ENCODE measurements around the gene GNL1. TPM values are rescaled to one million over a fixed set of nuclear protein-coding genes. Genes with fewer than 3 reads are reported as not detected.
"Not testable (repeated sequence)": the region's sequence is repeated elsewhere in the genome, so short reads cannot be mapped to it uniquely, and the experiment has no call there.

The GNL1 gene
- total and polyA plus RNA-seq, 8 donors, result 32.3 to 86.6 (median 42.0) TPM

DNA sequence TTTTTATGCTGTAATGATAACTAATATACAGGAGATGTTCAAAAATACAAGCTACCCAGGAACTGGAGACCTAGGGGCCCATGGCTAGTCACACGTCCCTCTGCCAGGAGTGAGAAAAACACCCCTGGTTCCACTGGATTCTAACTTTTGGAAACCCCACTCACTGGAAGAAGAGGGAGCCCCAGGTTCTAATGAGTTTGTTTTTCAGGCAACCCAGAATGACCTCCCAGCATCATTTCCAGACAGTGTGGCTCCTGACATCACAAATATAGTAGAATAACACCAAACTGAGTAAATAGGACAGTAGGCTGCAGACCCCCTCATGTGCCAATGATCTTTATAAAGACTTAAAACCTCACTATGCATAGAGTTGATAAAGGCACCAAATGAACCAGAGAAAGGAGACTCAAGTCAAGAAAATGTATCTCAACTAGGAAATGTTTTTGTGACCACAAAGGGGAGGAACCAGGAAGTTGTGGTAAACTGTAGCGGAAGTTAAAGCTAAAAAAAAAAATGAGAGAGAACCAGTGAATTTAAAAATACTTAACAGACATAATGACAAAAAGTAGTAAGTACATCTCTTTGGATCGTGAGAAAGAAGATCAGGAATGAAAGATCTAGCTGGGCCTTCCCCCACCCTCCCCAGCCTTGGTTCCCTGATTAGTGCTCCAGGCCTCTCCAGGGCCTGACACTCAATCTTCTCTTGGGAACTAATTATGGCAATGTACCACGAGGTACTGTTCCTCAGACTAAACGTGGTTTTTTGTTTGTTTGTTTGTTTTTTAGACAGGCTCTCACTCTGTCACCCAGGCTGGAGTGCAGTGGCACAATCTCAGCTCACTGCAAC is 47.2 kb downstream of the GNL1 start:
- Histone ChIP-seq H3K36me3 (no peaks in the 10 kb centered on the region), H3K27ac (peak overlapping the region in 1 of 4 donors; percentile 41), H3K4me3 (no peak overlapping the region), H3K27me3 (no peaks in the 10 kb centered on the region), H3K9me3 (no peaks in the 10 kb centered on the region), H3K4me1 (no peaks in the 10 kb centered on the region)
- no peak for DNase-seq
- peak in 2 of 4 donors; percentile 44 for ATAC-seq
- WGBS, 2 donors, result 37 to 47% methylated on average over 5 of the region's 5 CpGs
- intact Hi-C loops (cut with DNase I), result no loop called here
- no peak for FAIRE-seq
- TF ChIP-seq, protein P1, sequence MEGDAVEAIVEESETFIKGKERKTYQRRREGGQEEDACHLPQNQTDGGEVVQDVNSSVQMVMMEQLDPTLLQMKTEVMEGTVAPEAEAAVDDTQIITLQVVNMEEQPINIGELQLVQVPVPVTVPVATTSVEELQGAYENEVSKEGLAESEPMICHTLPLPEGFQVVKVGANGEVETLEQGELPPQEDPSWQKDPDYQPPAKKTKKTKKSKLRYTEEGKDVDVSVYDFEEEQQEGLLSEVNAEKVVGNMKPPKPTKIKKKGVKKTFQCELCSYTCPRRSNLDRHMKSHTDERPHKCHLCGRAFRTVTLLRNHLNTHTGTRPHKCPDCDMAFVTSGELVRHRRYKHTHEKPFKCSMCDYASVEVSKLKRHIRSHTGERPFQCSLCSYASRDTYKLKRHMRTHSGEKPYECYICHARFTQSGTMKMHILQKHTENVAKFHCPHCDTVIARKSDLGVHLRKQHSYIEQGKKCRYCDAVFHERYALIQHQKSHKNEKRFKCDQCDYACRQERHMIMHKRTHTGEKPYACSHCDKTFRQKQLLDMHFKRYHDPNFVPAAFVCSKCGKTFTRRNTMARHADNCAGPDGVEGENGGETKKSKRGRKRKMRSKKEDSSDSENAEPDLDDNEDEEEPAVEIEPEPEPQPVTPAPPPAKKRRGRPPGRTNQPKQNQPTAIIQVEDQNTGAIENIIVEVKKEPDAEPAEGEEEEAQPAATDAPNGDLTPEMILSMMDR (IDR thresholded peaks at IDR 0.05), result no peak

DNA sequence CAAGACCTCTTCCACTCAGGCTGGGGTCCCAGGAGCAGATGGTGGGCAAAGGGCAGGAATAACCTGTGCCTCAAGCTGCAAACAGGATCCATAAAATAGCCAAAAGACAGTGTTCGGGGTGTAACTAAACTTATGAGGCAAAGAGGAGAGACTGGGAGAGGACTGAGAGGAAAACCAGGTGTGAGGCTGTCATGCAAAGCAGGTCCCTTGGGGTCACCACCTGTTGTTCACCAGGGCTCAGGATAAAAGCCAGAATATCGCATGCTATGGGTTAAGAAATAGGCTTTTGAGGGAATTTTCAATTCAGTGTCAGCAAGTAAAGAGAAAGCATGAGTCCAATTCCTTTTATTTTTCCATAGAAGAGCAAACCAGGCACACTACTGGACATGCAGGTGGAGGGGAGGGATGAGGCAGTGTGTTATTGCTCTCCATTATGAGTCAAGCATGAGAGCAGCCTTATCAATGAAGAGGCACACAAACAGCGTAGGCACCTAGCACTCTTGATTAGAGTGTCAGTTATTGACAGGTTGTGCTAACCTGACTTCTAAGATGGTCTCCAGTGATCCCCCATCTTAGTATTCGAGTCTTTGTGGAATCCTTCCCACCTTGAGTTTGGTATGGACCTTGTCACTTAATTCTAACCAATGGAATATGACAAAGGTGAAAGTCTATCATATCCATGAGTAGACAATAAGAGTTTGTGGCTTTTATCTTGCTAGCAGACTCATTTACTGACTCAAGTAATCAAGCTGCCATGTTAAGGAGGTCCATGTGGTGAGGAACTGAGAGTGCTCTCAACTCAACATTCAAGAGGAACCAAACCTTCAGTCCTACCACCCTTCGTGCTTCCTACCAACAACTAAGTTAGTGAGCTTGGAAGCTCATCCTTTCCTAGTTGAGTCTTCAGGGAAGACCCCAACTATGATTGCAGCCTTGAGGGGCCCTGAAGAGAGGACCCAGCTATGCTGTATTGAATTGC is 48.2 kb downstream of the GNL1 start:
- Histone ChIP-seq H3K27ac (peak overlapping the region in 1 of 4 donors; percentile 41), H3K4me1 (no peaks in the 10 kb centered on the region), H3K36me3 (no peaks in the 10 kb centered on the region), H3K9me3 (no peaks in the 10 kb centered on the region), H3K27me3 (no peaks in the 10 kb centered on the region), H3K4me3 (no peak overlapping the region)
- intact Hi-C loops (cut with DNase I), result no loop called here
- no peak for DNase-seq
- ATAC-seq, result peak in 1 of 4 donors; percentile 39
- FAIRE-seq, result no peak
- TF ChIP-seq, protein P1 (IDR thresholded peaks at IDR 0.05), result no peak
- 65 to 74% methylated on average over 5 of the region's 5 CpGs for WGBS, 2 donors

DNA sequence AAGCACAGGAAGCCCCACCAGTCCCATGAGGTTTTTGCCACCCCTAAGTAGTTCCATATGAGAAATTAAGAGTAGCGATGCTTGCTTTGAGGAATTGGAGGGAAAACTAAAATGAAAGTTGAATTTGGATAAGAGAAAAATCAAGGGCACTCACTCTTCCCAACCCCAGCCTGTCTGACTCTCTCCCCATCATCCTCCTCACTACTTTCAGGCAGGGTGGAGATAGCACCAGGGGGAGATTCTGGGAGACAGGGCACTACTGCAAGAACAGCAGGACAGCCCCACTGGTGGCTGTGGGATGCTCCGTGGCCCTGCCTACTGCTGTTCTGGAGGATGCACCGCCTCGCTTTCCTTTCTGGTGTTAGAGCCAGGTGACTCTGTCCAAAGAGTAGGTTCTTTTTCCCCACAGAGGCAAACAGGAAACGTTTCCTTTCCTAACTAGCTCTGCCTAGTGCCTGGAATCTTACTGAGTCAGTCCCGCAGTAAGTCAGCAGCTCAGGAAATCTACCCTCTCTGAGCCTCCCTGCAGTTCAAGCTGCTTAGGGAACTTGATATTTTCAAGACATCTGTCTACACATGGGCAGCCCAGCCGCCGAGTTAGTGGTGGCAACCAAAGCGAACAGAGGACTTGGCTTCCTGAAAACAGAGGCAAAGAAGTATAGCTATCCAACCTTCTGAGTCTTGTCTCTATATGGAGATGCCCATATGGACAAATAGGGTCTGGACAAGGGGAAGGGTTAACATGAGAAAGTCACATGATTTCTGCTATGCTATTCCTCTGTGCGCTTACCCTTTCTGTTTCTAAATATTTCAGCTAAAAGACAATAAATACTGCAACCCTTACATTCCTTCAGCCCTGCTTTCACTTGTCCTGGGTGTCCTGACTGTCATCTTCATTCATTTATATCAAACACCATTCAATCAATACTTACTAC is 55.6 kb downstream of the GNL1 start:
- no peaks in the 10 kb centered on the region for H3K4me1 ChIP-seq
- ATAC-seq, result no peak
- no peak overlapping the region for H3K4me3 ChIP-seq
- no peaks in the 10 kb centered on the region for H3K36me3 ChIP-seq
- no peaks in the 10 kb centered on the region for H3K9me3 ChIP-seq
- intact Hi-C loops (cut with DNase I), result no loop called here
- H3K27ac ChIP-seq, result no peak overlapping the region
- no peaks in the 10 kb centered on the region for H3K27me3 ChIP-seq
- FAIRE-seq, result no peak
- TF ChIP-seq, protein P1 (IDR thresholded peaks at IDR 0.05), result no peak
- DNase-seq, result no peak
- 53 to 55% methylated on average over 10 of the region's 10 CpGs for WGBS, 2 donors

DNA sequence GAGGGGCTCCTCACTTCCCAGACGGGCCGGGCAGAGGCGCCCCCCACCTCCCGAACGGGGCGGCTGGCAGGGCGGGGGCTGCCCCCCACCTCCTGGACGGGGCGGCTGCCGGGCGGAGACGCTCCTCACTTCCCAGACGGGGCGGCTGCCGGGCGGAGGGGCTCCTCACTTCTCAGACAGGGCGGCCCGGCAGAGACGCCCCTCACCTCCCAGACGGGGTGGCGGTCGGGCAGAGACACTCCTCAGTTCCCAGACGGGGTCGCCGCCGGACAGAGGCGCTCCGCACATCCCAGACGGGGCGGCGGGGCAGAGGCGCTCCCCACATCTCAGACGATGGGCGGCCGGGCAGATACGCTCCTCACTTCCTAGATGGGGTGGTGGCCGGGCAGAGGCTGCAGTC is 57.6 kb downstream of the GNL1 start:
- H3K36me3 ChIP-seq; H3K4me1 ChIP-seq; H3K27me3 ChIP-seq; FAIRE-seq; ATAC-seq; H3K9me3 ChIP-seq; H3K27ac ChIP-seq; DNase-seq; intact Hi-C loops (cut with DNase I); H3K4me3 ChIP-seq: not testable (repeated sequence)
- WGBS, 2 donors, result 87 to 89% methylated on average over 30 to 37 of the region's 37 CpGs
